IPS DF 4.7 (cell line): Measurements from ENCODE around the gene ECD.
"Not testable (repeated sequence)": the region's sequence is repeated elsewhere in the genome, so short reads cannot be mapped to it uniquely, and the experiment has no call there.

Experiments
- DNase-seq: peaks from one replicate; pipeline ENCODE4 v3.0.0-alpha.2; 2013; ENCODE audit warnings: low spot score; ENCODE audit errors: extremely low read depth

Gene ECD

GRCh38 chr10:73161079-73161478, 6.7 kb downstream of the ECD start:
- no peak for DNase-seq

- DNase-seq = peak; percentile 28
Measured at GRCh38 chr10:73159038-73159648, 8.7 kb downstream of the ECD start.

GRCh38 chr10:73156054-73156453, 11.8 kb downstream of the ECD start:
- DNase-seq = no peak

GRCh38 chr10:73152009-73152408, 15.8 kb downstream of the ECD start:
- no peak for DNase-seq

GRCh38 chr10:73150633-73151413, 17.0 kb downstream of the ECD start:
- DNase-seq = not testable (repeated sequence)

- DNase-seq = no peak
Measured at GRCh38 chr10:73141603-73142002, 26.2 kb downstream of the ECD start.

GRCh38 chr10:73139251-73139650, 28.6 kb downstream of the ECD start:
- DNase-seq = no peak

GRCh38 chr10:73136627-73137026, 31.2 kb downstream of the ECD start:
- no peak for DNase-seq

- DNase-seq = no peak
Measured at GRCh38 chr10:73134727-73135126, 33.1 kb downstream of the ECD start.

- DNase-seq = no peak
Measured at GRCh38 chr10:73131913-73132686, 35.7 kb downstream of the ECD start.

- no peak for DNase-seq
Measured at GRCh38 chr10:73131301-73131700, 36.5 kb downstream of the ECD start.

GRCh38 chr10:73126343-73126742, 41.5 kb downstream of the ECD start:
- no peak for DNase-seq

GRCh38 chr10:73119952-73120351, 47.9 kb downstream of the ECD start:
- DNase-seq = no peak

- DNase-seq = no peak
Measured at GRCh38 chr10:73119457-73119856, 48.4 kb downstream of the ECD start.

GRCh38 chr10:73117976-73118743, 49.6 kb downstream of the ECD start:
- no peak for DNase-seq

- no peak for DNase-seq
Measured at GRCh38 chr10:73116017-73116416, 51.8 kb downstream of the ECD start.

- DNase-seq = no peak
Measured at GRCh38 chr10:73113551-73113950, 54.3 kb downstream of the ECD start.

GRCh38 chr10:73112032-73112431, 55.8 kb downstream of the ECD start:
- not testable (repeated sequence) for DNase-seq

GRCh38 chr10:73110345-73110849, 57.4 kb downstream of the ECD start, which contains the start of gene NUDT13:
TSS of gene NUDT13 (plus strand) at chr10:73110455. CDS start at chr10:73114366, 3,911 bp downstream.
- peak; percentile 81 for DNase-seq

- DNase-seq = not testable (repeated sequence)
Measured at GRCh38 chr10:73109248-73109652, 58.6 kb downstream of the ECD start.

- no peak for DNase-seq
Measured at GRCh38 chr10:73106301-73106700, 61.5 kb downstream of the ECD start.
